Fibroblast of villous mesenchyme (primary cell): ENCODE data around the gene NALCN. TPM values are rescaled to one million over a fixed set of nuclear protein-coding genes. Genes with fewer than 3 reads are reported as not detected.

Source experiments
- DNase-seq: peaks from one replicate; pipeline ENCODE4 v3.0.0-alpha.2; 2010; ENCODE audit warnings: low read depth
- H3K4me3 ChIP-seq: 2 replicates; pipeline ENCODE4 v1.5.1; 2011; ENCODE audit warnings: low read depth, mild to moderate bottlenecking, low read length
- CTCF ChIP-seq: IDR thresholded peaks from 2 replicates; pipeline ENCODE4 v1.5.1; 2012; ENCODE audit warnings: low read depth, mild to moderate bottlenecking, low read length; ENCODE audit not compliant: insufficient read depth
- total RNA-seq: library from RNA; depleted of rRNA; stranded (reverse); fragments of >200 nt; gene quantifications from 2 replicates; pipeline ENCODE4 v1.2.3, GENCODE V29; 2012

Gene NALCN
- total RNA-seq, 1 donor: 1.7 TPM

- TF ChIP-seq CTCF: no peak
- peak; percentile 75 for DNase-seq
- peak overlapping the region; percentile 33 for H3K4me3 ChIP-seq
These were observed 25.8 kb downstream of the NALCN start for GRCh38 chr13:101390461-101390860.

- no peak overlapping the region for H3K4me3 ChIP-seq
- DNase-seq: no peak
- no peak for TF ChIP-seq CTCF
These were observed 31.4 kb downstream of the NALCN start for GRCh38 chr13:101384929-101385328.

GRCh38 chr13:101383595-101383994 is 32.7 kb downstream of the NALCN start:
- peak; percentile 13 for DNase-seq
- no peak for TF ChIP-seq CTCF
- H3K4me3 ChIP-seq: no peak overlapping the region

- TF ChIP-seq CTCF: no peak
These were observed 33.6 kb downstream of the NALCN start for GRCh38 chr13:101382701-101383100.

GRCh38 chr13:101382086-101382485 is 34.2 kb downstream of the NALCN start:
- TF ChIP-seq CTCF: no peak
- DNase-seq: no peak
- H3K4me3 ChIP-seq: no peak overlapping the region

More at GRCh38 chr13:101382701-101383100, 33.6 kb downstream of the NALCN start:
- DNase-seq: no peak
- H3K4me3 ChIP-seq: no peak overlapping the region

GRCh38 chr13:101360525-101360924 is 55.8 kb downstream of the NALCN start:
- H3K4me3 ChIP-seq: no peak overlapping the region
- no peak for DNase-seq
- TF ChIP-seq CTCF: no peak

GRCh38 chr13:101354895-101355294 is 61.4 kb downstream of the NALCN start:
- DNase-seq: no peak
- no peak for TF ChIP-seq CTCF
- H3K4me3 ChIP-seq: no peak overlapping the region
